ENCODE data around the gene NAAA. TPM values are rescaled to one million over a fixed set of nuclear protein-coding genes. Genes with fewer than 3 reads are reported as not detected.
"Not testable (repeated sequence)": the region's sequence is repeated elsewhere in the genome, so short reads cannot be mapped to it uniquely, and the experiment has no call there.

NAAA gene
- total RNA-seq, 1 donor from 2014 or later, result 4.0 TPM

DNA sequence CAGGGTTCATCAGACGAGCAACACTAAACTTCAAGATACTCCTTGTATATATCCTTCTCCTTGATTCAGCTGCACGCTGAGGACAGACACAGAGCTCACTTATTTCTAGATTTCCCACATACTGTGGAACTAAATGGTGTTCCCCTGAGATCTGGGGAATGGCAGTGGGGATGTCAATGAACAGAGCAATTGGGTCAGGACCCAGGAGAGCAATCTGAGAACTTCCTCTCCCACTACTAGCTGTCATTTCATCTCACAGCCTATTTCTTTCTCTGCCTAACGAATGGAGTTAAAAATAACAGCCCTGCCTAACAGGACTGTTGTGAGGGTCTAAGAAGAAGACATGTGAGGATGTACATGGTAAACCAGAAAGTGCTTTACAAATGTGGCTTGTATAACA, 10.7 kb downstream of the NAAA start:
- TF ChIP-seq, protein P1, sequence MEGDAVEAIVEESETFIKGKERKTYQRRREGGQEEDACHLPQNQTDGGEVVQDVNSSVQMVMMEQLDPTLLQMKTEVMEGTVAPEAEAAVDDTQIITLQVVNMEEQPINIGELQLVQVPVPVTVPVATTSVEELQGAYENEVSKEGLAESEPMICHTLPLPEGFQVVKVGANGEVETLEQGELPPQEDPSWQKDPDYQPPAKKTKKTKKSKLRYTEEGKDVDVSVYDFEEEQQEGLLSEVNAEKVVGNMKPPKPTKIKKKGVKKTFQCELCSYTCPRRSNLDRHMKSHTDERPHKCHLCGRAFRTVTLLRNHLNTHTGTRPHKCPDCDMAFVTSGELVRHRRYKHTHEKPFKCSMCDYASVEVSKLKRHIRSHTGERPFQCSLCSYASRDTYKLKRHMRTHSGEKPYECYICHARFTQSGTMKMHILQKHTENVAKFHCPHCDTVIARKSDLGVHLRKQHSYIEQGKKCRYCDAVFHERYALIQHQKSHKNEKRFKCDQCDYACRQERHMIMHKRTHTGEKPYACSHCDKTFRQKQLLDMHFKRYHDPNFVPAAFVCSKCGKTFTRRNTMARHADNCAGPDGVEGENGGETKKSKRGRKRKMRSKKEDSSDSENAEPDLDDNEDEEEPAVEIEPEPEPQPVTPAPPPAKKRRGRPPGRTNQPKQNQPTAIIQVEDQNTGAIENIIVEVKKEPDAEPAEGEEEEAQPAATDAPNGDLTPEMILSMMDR (IDR thresholded peaks at IDR 0.05; ENCODE audit: unreplicated experiment), result no peak
- no peaks in the 10 kb centered on the region for H3K4me1 Mint-ChIP-seq (ENCODE audit: unreplicated experiment)
- peaks cover 5% of the 10 kb centered on the region for H3K36me3 Mint-ChIP-seq (ENCODE audit: low read depth, unreplicated experiment)
- no peak overlapping the region for H3K4me3 Mint-ChIP-seq (ENCODE audit: unreplicated experiment)
- H3K9me3 Mint-ChIP-seq (ENCODE audit: unreplicated experiment), result no peaks in the 10 kb centered on the region
- H3K27ac Mint-ChIP-seq (ENCODE audit: unreplicated experiment), result no peak overlapping the region
- H3K27me3 Mint-ChIP-seq (ENCODE audit: unreplicated experiment), result peaks cover 1% of the 10 kb centered on the region
- DNase-seq (ENCODE audit: low spot score), result no peak

DNA sequence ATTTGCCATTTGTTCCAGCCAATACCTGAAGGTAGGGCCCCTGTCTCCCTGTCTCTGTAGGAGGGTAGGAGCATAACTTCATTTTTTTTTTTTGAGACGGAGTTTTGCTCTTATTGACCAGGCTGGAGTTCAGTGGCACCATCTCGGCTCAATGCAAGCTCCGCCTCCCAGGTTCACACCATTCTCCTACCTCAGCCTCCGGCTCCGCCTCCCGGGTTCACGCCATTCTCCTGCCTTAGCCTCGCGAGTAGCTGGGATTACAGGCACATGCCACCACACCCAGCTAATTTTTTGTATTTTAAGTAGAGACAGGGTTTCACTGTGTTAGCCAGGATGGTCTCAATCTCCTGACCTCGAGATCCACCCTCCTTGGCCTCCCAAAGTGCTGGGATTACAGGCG, 15.9 kb downstream of the NAAA start:
- DNase-seq (ENCODE audit: low spot score); H3K27me3 Mint-ChIP-seq (ENCODE audit: unreplicated experiment); H3K27ac Mint-ChIP-seq (ENCODE audit: unreplicated experiment); H3K4me3 Mint-ChIP-seq (ENCODE audit: unreplicated experiment); H3K36me3 Mint-ChIP-seq (ENCODE audit: low read depth, unreplicated experiment); H3K9me3 Mint-ChIP-seq (ENCODE audit: unreplicated experiment): not testable (repeated sequence)
- peaks cover 12% of the 10 kb centered on the region for H3K4me1 Mint-ChIP-seq (ENCODE audit: unreplicated experiment)

DNA sequence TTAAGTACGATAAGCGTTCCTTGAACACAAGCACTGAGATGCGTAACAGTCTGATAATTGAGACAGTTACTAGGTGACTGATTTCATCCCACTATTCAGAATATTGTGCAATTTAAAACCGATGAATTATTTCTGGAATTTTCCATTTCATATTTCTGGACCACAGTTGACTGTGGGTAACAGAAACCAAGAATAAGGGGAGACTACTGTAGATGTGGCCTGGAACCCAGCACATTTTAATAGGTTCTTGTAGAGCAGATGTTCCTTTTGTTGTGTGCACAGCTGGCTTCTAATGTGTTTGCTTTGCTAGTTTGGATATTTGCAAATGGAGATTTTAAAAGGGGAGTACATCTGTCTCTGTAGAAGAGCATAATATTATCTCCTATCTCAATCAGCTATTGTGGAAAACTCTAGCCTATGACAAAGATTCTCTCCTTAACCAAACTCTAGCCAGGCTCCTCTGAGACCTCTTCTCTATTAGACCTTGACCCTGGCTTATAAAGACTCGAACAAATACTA, 16.4 kb downstream of the NAAA start:
- TF ChIP-seq, protein P1 (IDR thresholded peaks at IDR 0.05; ENCODE audit: unreplicated experiment), result no peak
- H3K27ac Mint-ChIP-seq (ENCODE audit: unreplicated experiment), result no peak overlapping the region
- H3K9me3 Mint-ChIP-seq (ENCODE audit: unreplicated experiment), result no peaks in the 10 kb centered on the region
- H3K4me3 Mint-ChIP-seq (ENCODE audit: unreplicated experiment), result no peak overlapping the region
- H3K27me3 Mint-ChIP-seq (ENCODE audit: unreplicated experiment), result no peaks in the 10 kb centered on the region
- no peak for DNase-seq (ENCODE audit: low spot score)
- H3K36me3 Mint-ChIP-seq (ENCODE audit: low read depth, unreplicated experiment), result peaks cover 10% of the 10 kb centered on the region
- peaks cover 12% of the 10 kb centered on the region for H3K4me1 Mint-ChIP-seq (ENCODE audit: unreplicated experiment)

DNA sequence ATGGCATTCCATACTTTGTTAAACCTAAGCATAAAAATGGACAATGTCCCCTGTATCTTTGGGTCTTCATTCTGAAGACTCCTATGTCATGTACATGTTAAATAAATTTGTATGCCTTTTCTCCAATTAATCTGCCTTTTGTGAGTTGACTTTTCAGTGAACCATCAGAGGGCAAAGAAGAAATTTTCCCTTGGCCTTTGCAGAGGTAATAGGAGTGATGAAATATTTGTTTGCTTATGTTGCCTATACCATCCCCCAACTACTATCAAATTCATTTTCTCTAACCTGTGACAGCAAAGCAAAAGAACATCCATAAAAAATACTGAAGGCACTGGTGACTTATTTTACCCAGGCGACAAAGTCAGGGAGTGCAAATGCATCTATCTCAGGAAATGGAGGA, 18.2 kb downstream of the NAAA start:
- no peak overlapping the region for H3K4me3 Mint-ChIP-seq (ENCODE audit: unreplicated experiment)
- no peak overlapping the region for H3K27ac Mint-ChIP-seq (ENCODE audit: unreplicated experiment)
- H3K36me3 Mint-ChIP-seq (ENCODE audit: low read depth, unreplicated experiment), result peaks cover 10% of the 10 kb centered on the region
- H3K4me1 Mint-ChIP-seq (ENCODE audit: unreplicated experiment), result peaks cover 12% of the 10 kb centered on the region
- H3K9me3 Mint-ChIP-seq (ENCODE audit: unreplicated experiment), result no peaks in the 10 kb centered on the region
- TF ChIP-seq, protein P1 (IDR thresholded peaks at IDR 0.05; ENCODE audit: unreplicated experiment), result no peak
- no peak for DNase-seq (ENCODE audit: low spot score)
- H3K27me3 Mint-ChIP-seq (ENCODE audit: unreplicated experiment), result no peaks in the 10 kb centered on the region

DNA sequence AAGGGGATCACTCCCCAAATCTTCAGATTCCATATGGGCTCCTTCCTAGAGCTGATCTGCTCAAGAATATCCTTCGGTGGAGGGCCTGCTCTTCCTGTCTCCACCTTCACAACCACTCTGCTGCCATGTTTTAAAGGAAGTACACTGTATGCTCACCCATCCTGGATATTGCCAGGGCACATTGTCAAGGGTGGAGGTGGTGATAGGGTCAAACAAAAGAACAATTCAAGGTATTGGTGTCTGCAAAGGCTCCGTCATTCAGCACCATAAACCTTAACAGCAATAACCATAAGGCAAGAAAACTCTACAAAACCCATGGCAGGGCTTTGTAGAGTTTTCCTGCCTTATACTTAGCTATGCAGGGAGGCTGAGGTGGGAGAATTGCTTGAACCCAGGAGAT, 18.9 kb downstream of the NAAA start:
- no peaks in the 10 kb centered on the region for H3K9me3 Mint-ChIP-seq (ENCODE audit: unreplicated experiment)
- H3K27ac Mint-ChIP-seq (ENCODE audit: unreplicated experiment), result no peak overlapping the region
- peaks cover 10% of the 10 kb centered on the region for H3K36me3 Mint-ChIP-seq (ENCODE audit: low read depth, unreplicated experiment)
- H3K4me1 Mint-ChIP-seq (ENCODE audit: unreplicated experiment), result peaks cover 12% of the 10 kb centered on the region
- no peak for DNase-seq (ENCODE audit: low spot score)
- TF ChIP-seq, protein P1 (IDR thresholded peaks at IDR 0.05; ENCODE audit: unreplicated experiment), result no peak
- no peaks in the 10 kb centered on the region for H3K27me3 Mint-ChIP-seq (ENCODE audit: unreplicated experiment)
- H3K4me3 Mint-ChIP-seq (ENCODE audit: unreplicated experiment), result no peak overlapping the region

Data from endothelial cell (in vitro differentiated cells).